HS-5 (cell line): Measurements from ENCODE around the gene STAC.
A peak's percentile ranks its signal among the peaks of the same experiment; 100 is the strongest.

Experiments
- DNase-seq: peaks from one replicate; pipeline ENCODE4 v3.0.0-alpha.2; 2012; ENCODE audit warnings: low read depth

STAC gene

DNA sequence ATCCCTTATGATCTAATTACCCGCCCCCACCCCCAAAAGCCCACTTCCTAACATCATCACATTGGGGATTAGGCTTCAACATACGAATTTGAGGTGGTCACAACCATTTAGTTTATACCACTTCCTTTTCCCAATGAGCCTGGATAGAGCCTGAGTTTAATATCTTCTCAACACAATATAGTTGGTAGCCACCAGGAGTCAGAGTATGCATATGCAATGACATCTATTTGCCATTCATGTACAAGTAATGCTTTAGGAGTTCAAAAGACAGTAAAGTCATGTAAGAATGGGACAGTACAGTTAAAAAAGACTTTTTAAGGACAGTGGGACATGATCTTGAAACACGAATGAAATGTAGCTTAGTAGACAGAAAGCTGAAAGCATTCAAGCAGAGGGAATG lies 211.7 kb downstream of the STAC start:
- DNase-seq: no peak

- no peak for DNase-seq
Observed at GRCh38 chr3:36595511-36595910, 215.2 kb downstream of the STAC start.

GRCh38 chr3:36596419-36596818 lies 216.1 kb downstream of the STAC start:
- no peak for DNase-seq

DNA sequence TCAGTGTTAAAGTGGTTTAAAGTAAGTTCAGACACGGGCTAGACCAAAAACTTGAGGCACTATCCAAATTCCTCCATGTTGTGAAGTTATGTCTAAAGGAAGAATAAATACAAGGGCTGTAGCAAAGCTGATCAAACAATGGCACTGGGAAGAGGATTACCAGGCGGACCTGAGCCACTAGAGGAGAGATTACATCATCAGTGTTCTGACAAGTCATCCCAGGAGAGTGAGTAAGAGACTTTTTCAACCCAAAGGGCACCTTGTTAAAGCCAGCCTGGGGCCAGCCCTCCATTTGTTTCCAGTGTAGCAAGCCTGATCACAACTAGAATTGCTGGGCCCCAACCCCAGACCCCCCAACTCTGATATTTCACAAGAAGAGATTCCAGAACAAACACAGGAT lies 217.1 kb downstream of the STAC start:
- peak; percentile 11 for DNase-seq
